Measurements from ENCODE around the gene PGM3.
A peak's percentile ranks its signal among the peaks of the same experiment; 100 is the strongest.
"Not testable (repeated sequence)": the region's sequence is repeated elsewhere in the genome, so short reads cannot be mapped to it uniquely, and the experiment has no call there.

Gene PGM3

DNA sequence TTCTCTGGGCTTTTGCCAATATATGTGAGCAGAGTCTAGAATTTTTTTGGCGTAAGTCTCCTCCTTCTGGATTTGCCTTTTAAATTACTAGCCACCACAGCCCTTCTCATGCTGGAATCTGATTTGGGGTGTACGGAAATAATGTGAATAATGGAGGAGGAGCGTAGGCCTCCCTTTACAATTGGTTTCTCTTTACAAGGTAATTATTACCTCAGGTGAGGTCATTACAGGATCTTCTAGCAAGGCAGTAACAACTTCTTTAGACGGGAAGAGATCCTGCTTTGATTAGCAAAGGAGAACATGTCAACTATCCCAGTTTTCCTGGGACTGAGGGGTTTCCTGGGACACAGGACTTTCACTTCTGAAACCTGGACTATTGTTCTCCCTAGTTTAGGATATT is 9.0 kb upstream of the PGM3 start:
- Histone ChIP-seq H3K9me3 (ENCODE audit: control insufficient read depth, low read length) (no peaks in the 10 kb centered on the region), H3K4me1 (ENCODE audit: control insufficient read depth, insufficient read depth, low read length) (no peaks in the 10 kb centered on the region), H3K27me3 (ENCODE audit: control insufficient read depth, insufficient read depth, low read length, poor library complexity, severe bottlenecking) (no peaks in the 10 kb centered on the region), H3K36me3 (ENCODE audit: control insufficient read depth, insufficient read depth, low read length) (no peaks in the 10 kb centered on the region), H3K27ac (ENCODE audit: insufficient read depth, low read depth, low read length, poor library complexity, severe bottlenecking) (no peak overlapping the region), H3K4me3 (ENCODE audit: insufficient read depth, low read depth, low read length) (no peak overlapping the region)
- 90 to 97% methylated on average over 2 to 4 of the region's 4 CpGs for WGBS, 2 experiments

DNA sequence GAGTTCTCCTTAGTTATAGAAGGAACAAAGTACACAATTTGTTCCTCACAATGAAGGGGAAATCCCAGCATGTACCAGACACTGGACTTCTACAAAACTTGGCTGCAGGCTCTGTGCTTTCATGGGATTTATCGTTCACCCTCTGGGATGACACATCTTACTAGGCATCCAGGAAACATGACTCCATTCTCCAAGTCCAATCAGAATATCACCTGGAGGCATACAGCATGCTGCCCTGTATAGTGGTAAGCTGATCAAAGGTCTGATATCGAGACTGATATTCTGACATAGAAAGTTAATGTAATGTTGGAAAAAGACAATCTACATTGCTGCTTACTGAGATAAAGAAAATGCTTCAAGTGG is 6.8 kb upstream of the PGM3 start:
- Histone ChIP-seq H3K36me3 (ENCODE audit: control insufficient read depth, insufficient read depth, low read length) (peaks cover 14% of the 10 kb centered on the region), H3K4me3 (ENCODE audit: insufficient read depth, low read depth, low read length) (no peak overlapping the region), H3K27me3 (ENCODE audit: control insufficient read depth, insufficient read depth, low read length, poor library complexity, severe bottlenecking) (no peaks in the 10 kb centered on the region), H3K27ac (ENCODE audit: insufficient read depth, low read depth, low read length, poor library complexity, severe bottlenecking) (no peak overlapping the region), H3K9me3 (ENCODE audit: control insufficient read depth, low read length) (no peaks in the 10 kb centered on the region), H3K4me1 (ENCODE audit: control insufficient read depth, insufficient read depth, low read length) (no peaks in the 10 kb centered on the region)
- 90 to 100% methylated on average over 2 of the region's 2 CpGs for WGBS, 2 experiments

DNA sequence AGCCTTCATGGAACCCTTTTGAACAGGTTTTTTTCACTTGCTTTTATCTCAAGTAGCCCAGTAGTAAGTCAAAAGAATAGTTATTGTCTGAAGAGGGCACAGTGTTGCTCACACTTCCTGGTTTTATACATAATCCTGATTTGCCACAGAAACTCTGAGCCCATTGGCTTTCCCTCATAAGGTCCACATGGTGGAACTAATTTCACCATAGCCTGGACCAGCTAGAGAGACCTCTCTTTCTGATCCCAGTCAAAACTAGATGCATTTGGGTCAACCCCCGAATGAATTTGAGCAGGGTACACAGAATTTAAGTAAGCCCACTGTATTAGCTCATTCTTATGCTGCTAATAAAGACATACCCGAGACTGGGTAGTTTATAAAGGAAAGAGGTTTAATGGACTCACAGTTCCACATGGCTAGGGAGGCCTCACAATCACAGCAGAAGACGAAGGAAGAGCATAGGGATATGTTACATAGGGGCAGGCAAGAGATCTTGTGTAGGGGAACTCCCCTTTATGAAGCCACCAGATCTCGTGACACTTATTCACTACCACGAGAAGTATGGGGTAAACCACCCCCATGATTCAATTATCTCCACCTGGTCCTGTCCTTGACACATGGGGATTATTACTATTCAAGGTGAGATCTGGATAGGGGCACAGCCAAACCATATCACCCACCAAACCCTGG is 6.3 kb upstream of the PGM3 start:
- H3K4me3 ChIP-seq (ENCODE audit: insufficient read depth, low read depth, low read length), result no peak overlapping the region
- H3K9me3 ChIP-seq (ENCODE audit: control insufficient read depth, low read length), result no peaks in the 10 kb centered on the region
- H3K27ac ChIP-seq (ENCODE audit: insufficient read depth, low read depth, low read length, poor library complexity, severe bottlenecking), result no peak overlapping the region
- H3K36me3 ChIP-seq (ENCODE audit: control insufficient read depth, insufficient read depth, low read length), result peaks cover 14% of the 10 kb centered on the region
- peaks cover 2% of the 10 kb centered on the region for H3K4me1 ChIP-seq (ENCODE audit: control insufficient read depth, insufficient read depth, low read length)
- no peaks in the 10 kb centered on the region for H3K27me3 ChIP-seq (ENCODE audit: control insufficient read depth, insufficient read depth, low read length, poor library complexity, severe bottlenecking)
- WGBS, 2 experiments, result 87 to 93% methylated on average over 5 of the region's 5 CpGs

DNA sequence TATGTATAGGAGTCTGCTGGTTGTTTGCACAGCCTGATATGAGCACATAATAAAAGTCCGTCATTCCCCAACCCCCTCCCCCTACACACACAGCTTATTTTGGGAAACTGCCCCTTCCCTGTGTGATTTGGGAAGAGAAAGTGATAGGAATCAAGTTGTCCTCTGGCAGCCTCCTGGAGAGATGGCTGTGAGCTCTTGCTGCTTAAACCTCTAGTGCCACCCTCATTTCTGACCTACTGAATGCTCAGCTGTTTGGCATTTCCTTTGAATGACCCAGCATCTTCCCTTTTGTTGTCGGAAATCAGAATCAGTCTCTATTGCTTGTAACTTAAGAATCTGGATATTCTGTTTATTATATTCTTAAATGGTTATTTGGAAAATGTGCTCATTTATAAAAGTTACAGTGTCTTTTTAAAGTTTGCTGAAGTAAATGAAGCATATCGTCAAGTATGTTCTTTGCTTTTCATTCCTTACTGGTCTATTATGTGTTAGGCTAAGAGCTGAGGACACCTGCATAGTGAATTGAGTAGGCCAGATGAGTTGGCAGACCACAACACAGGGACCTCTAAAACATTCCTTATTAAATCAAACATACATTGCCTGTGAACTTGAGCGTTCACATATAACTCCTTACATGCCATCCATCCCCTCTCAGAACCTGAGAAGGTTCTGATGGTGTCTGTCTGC is 5.6 kb upstream of the PGM3 start:
- 93 to 95% methylated on average over 3 of the region's 4 CpGs for WGBS, 2 experiments
- H3K36me3 ChIP-seq (ENCODE audit: control insufficient read depth, insufficient read depth, low read length), result peaks cover 14% of the 10 kb centered on the region
- no peaks in the 10 kb centered on the region for H3K9me3 ChIP-seq (ENCODE audit: control insufficient read depth, low read length)
- no peak overlapping the region for H3K4me3 ChIP-seq (ENCODE audit: insufficient read depth, low read depth, low read length)
- no peak overlapping the region for H3K27ac ChIP-seq (ENCODE audit: insufficient read depth, low read depth, low read length, poor library complexity, severe bottlenecking)
- H3K4me1 ChIP-seq (ENCODE audit: control insufficient read depth, insufficient read depth, low read length), result peaks cover 2% of the 10 kb centered on the region
- H3K27me3 ChIP-seq (ENCODE audit: control insufficient read depth, insufficient read depth, low read length, poor library complexity, severe bottlenecking), result no peaks in the 10 kb centered on the region

DNA sequence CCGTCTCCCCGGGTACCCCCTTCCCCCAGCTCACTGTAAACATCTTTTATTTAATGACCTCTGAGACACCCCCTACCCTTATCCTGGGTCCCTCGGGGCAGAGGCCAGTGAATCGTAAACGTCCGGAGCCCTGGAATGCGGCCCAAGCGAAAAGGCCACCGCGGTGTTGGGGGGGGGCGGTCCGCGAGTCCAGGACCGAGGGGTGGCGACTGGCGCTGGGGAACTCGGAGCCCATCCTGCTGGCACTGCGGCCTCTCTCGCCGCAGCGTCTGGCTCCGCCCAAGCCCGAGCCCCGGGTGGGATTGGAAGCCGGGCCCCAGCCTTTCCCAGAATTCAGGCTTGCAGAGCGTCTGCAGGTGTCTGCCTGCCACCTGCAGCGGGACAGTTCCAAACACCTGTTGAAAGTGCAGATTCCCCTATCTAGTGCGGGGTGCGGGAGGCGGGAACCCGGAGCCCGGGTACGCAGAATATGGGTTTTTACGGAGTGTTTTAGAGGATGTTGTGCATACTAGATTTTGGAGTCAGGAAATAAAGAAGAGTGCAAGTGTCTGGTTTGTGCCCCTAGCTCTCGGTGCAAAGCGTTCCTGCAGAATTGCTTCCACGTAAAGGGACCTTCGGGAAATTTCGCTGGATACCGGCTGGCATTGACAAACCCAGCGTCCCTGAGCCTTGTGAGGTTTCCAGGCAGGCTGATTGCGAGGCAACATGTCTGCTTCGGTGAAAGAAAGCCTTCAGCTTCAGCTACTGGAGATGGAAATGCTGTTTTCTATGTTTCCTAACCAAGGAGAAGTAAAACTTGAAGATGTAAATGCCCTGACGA is 892 bp upstream of the PGM3 start:
- H3K4me3 ChIP-seq (ENCODE audit: insufficient read depth, low read depth, low read length), result peak overlapping the region; percentile 93
- peaks cover 2% of the 10 kb centered on the region for H3K4me1 ChIP-seq (ENCODE audit: control insufficient read depth, insufficient read depth, low read length)
- H3K27me3 ChIP-seq (ENCODE audit: control insufficient read depth, insufficient read depth, low read length, poor library complexity, severe bottlenecking), result no peaks in the 10 kb centered on the region
- H3K9me3 ChIP-seq (ENCODE audit: control insufficient read depth, low read length), result no peaks in the 10 kb centered on the region
- peak overlapping the region; percentile 65 for H3K27ac ChIP-seq (ENCODE audit: insufficient read depth, low read depth, low read length, poor library complexity, severe bottlenecking)
- peaks cover 14% of the 10 kb centered on the region for H3K36me3 ChIP-seq (ENCODE audit: control insufficient read depth, insufficient read depth, low read length)
- WGBS, 2 experiments, result 3% methylated on average over 44 of the region's 44 CpGs

DNA sequence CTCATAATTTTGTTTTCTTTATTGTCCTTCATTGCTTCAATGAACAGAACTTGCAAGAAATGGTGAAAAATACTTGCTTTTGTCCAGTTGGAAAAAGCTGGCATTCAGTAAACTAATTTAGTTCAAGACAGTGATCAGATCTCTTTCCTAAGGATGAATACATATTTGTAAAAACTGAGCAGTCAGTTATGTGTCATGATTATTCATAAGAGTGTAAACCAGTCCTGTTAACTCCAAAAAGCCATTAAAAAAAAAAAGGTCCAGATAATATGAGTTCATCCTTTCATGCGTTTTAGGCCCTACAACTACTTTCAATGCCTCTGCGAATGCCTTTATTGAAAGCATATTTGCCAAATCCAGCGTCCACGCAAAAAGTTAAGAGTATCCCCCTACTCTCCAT is 609 bp downstream of the PGM3 start:
- H3K27ac ChIP-seq (ENCODE audit: insufficient read depth, low read depth, low read length, poor library complexity, severe bottlenecking), result no peak overlapping the region
- peak overlapping the region; percentile 93 for H3K4me3 ChIP-seq (ENCODE audit: insufficient read depth, low read depth, low read length)
- no peaks in the 10 kb centered on the region for H3K27me3 ChIP-seq (ENCODE audit: control insufficient read depth, insufficient read depth, low read length, poor library complexity, severe bottlenecking)
- H3K4me1 ChIP-seq (ENCODE audit: control insufficient read depth, insufficient read depth, low read length), result peaks cover 2% of the 10 kb centered on the region
- 0 to 1% methylated on average over 4 of the region's 4 CpGs for WGBS, 2 experiments
- H3K9me3 ChIP-seq (ENCODE audit: control insufficient read depth, low read length), result no peaks in the 10 kb centered on the region
- peaks cover 14% of the 10 kb centered on the region for H3K36me3 ChIP-seq (ENCODE audit: control insufficient read depth, insufficient read depth, low read length)

DNA sequence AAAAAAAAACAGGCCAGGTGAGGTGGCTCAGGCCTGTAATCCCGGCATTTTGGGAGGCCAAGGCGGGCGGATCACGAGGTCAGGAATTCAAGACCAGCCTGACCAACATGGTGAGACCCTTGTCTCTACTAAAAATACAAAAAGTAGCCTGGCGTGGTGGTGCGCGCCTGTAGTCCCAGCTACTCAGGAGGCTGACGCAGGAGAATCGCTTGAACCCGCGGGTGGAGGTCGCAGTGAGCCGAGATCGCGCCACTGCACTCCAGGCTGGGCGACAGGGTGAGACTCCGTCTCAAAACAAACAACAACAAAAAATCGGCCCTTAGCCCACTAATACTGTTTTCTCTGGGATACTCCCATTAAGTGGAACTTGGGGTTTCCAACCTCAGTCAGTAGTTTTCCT is 1.1 kb downstream of the PGM3 start:
- not testable (repeated sequence) for H3K27ac ChIP-seq (ENCODE audit: insufficient read depth, low read depth, low read length, poor library complexity, severe bottlenecking); H3K27me3 ChIP-seq (ENCODE audit: control insufficient read depth, insufficient read depth, low read length, poor library complexity, severe bottlenecking); H3K9me3 ChIP-seq (ENCODE audit: control insufficient read depth, low read length); H3K4me1 ChIP-seq (ENCODE audit: control insufficient read depth, insufficient read depth, low read length)
- Histone ChIP-seq H3K36me3 (ENCODE audit: control insufficient read depth, insufficient read depth, low read length) (peaks cover 14% of the 10 kb centered on the region), H3K4me3 (ENCODE audit: insufficient read depth, low read depth, low read length) (peak overlapping the region; percentile 93)
- WGBS, 2 experiments, result 84 to 88% methylated on average over 18 of the region's 18 CpGs

DNA sequence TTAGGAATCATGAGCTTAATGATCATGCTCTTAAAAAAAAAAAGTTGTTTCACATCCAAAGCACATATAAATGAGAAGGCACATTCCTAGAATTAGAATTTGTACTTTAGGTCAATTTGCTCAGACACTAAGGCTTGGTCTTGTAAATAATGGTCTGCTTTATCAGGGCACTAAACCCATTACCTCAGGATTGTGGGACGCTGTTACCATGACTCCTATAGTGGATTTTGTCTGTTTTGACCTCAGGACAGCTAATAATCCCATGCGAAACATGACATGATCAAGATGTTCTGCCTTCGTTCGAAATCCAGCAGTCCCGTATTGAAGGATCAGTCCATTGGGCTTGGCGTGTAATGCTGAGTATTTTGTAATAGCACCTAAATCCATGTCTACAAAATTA is 2.4 kb downstream of the PGM3 start:
- Histone ChIP-seq H3K27ac (ENCODE audit: insufficient read depth, low read depth, low read length, poor library complexity, severe bottlenecking) (no peak overlapping the region), H3K27me3 (ENCODE audit: control insufficient read depth, insufficient read depth, low read length, poor library complexity, severe bottlenecking) (no peaks in the 10 kb centered on the region), H3K9me3 (ENCODE audit: control insufficient read depth, low read length) (no peaks in the 10 kb centered on the region), H3K4me1 (ENCODE audit: control insufficient read depth, insufficient read depth, low read length) (peaks cover 2% of the 10 kb centered on the region), H3K36me3 (ENCODE audit: control insufficient read depth, insufficient read depth, low read length) (peaks cover 7% of the 10 kb centered on the region), H3K4me3 (ENCODE audit: insufficient read depth, low read depth, low read length) (no peak overlapping the region)
- WGBS, 2 experiments, result 95 to 96% methylated on average over 6 of the region's 6 CpGs

DNA sequence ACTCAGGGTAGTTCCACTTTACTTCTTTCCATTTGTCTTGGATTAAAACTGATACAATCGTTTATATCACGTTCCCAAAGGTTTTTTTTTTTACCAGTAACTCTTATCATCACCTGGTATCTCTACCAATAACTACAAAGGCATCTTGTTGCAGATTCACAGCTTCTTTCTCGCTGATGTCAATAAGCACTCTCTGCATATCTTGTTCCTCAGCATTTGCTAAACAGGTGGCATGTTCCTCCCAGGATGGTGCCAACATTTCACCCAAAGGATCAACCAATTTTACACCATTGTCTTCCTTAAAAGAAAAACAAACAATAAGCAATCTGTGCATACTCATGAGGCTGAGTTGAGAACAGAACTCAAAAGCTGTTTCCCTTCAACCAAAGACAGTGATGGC is 4.6 kb downstream of the PGM3 start:
- Histone ChIP-seq H3K9me3 (ENCODE audit: control insufficient read depth, low read length) (no peaks in the 10 kb centered on the region), H3K4me3 (ENCODE audit: insufficient read depth, low read depth, low read length) (no peak overlapping the region), H3K27me3 (ENCODE audit: control insufficient read depth, insufficient read depth, low read length, poor library complexity, severe bottlenecking) (no peaks in the 10 kb centered on the region), H3K4me1 (ENCODE audit: control insufficient read depth, insufficient read depth, low read length) (no peaks in the 10 kb centered on the region), H3K27ac (ENCODE audit: insufficient read depth, low read depth, low read length, poor library complexity, severe bottlenecking) (no peak overlapping the region), H3K36me3 (ENCODE audit: control insufficient read depth, insufficient read depth, low read length) (peaks cover 6% of the 10 kb centered on the region)
- WGBS, 2 experiments, result 90 to 91% methylated on average over 3 of the region's 3 CpGs

DNA sequence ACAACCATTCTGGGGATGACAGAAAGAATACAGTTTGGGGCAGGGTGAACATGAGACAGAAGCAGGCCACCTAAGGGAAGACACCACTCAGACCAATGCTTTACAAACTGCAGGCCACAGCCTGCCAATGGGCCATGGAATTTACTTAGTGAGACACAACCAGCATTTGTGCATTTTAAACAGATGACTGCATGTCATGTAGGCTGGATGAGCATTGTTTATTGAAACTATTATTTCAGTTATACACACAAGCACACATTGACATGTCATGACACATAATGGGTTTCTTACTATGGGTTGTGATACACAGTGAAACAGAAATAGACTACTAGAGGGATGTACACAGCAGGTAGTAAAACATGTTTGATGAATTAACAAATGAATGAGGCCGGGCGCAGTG is 8.0 kb downstream of the PGM3 start:
- Histone ChIP-seq H3K36me3 (ENCODE audit: control insufficient read depth, insufficient read depth, low read length) (peaks cover 18% of the 10 kb centered on the region), H3K4me1 (ENCODE audit: control insufficient read depth, insufficient read depth, low read length) (no peaks in the 10 kb centered on the region), H3K27ac (ENCODE audit: insufficient read depth, low read depth, low read length, poor library complexity, severe bottlenecking) (no peak overlapping the region), H3K4me3 (ENCODE audit: insufficient read depth, low read depth, low read length) (no peak overlapping the region), H3K27me3 (ENCODE audit: control insufficient read depth, insufficient read depth, low read length, poor library complexity, severe bottlenecking) (no peaks in the 10 kb centered on the region), H3K9me3 (ENCODE audit: control insufficient read depth, low read length) (no peaks in the 10 kb centered on the region)
- WGBS, 2 experiments, result 88 to 99% methylated on average over 2 of the region's 2 CpGs

All from ectodermal cell (in vitro differentiated cells).